HG03469 (cell line): Measurements from ENCODE around the gene ADAMTS2.

ENCODE experiments used
- ATAC-seq: cut with Tn5 transposase; IDR thresholded peaks from one replicate; pipeline ENCODE4 v1.9.1; 2021; ENCODE audit warnings: mild to moderate bottlenecking, moderate library complexity, moderate number of reproducible peaks; ENCODE audit not compliant: unreplicated experiment

The ADAMTS2 gene

GRCh38 chr5:179152144-179152895 lies 192.9 kb downstream of the ADAMTS2 start:
- no peak for ATAC-seq

- no peak for ATAC-seq
Measured at GRCh38 chr5:179151286-179152118, 193.8 kb downstream of the ADAMTS2 start.

- ATAC-seq: no peak
Measured at GRCh38 chr5:179150011-179150410, 195.2 kb downstream of the ADAMTS2 start.

GRCh38 chr5:179149278-179149677 lies 196.0 kb downstream of the ADAMTS2 start:
- ATAC-seq: no peak

- ATAC-seq: no peak
Measured at GRCh38 chr5:179148703-179149170, 196.5 kb downstream of the ADAMTS2 start.

- ATAC-seq: no peak
Measured at GRCh38 chr5:179147991-179148702, 197.1 kb downstream of the ADAMTS2 start.

GRCh38 chr5:179146277-179146676 lies 199.0 kb downstream of the ADAMTS2 start:
- no peak for ATAC-seq

- no peak for ATAC-seq
Measured at GRCh38 chr5:179143446-179143845, 201.8 kb downstream of the ADAMTS2 start.

GRCh38 chr5:179142434-179143198 lies 202.6 kb downstream of the ADAMTS2 start:
- ATAC-seq: no peak

- ATAC-seq: no peak
Measured at GRCh38 chr5:179141867-179142266, 203.4 kb downstream of the ADAMTS2 start.

GRCh38 chr5:179140293-179140692 lies 205.0 kb downstream of the ADAMTS2 start:
- no peak for ATAC-seq

- ATAC-seq: no peak
Measured at GRCh38 chr5:179139936-179140235, 205.4 kb downstream of the ADAMTS2 start.

- ATAC-seq: no peak
Measured at GRCh38 chr5:179139111-179139935, 205.9 kb downstream of the ADAMTS2 start.

GRCh38 chr5:179138568-179138925 lies 206.7 kb downstream of the ADAMTS2 start:
- no peak for ATAC-seq

GRCh38 chr5:179137643-179138567 lies 207.4 kb downstream of the ADAMTS2 start:
- ATAC-seq: no peak

- ATAC-seq: no peak
Measured at GRCh38 chr5:179137016-179137642, 208.1 kb downstream of the ADAMTS2 start.

- no peak for ATAC-seq
Measured at GRCh38 chr5:179135441-179136215, 209.6 kb downstream of the ADAMTS2 start.

- ATAC-seq: no peak
Measured at GRCh38 chr5:179135006-179135405, 210.3 kb downstream of the ADAMTS2 start.
